ENCODE results near the gene OSTC. TPM values are rescaled to one million over a fixed set of nuclear protein-coding genes. Genes with fewer than 3 reads are reported as not detected.

OSTC gene
- polyA plus RNA-seq, 10 donors, result 160 to 213 (median 183) TPM

DNA sequence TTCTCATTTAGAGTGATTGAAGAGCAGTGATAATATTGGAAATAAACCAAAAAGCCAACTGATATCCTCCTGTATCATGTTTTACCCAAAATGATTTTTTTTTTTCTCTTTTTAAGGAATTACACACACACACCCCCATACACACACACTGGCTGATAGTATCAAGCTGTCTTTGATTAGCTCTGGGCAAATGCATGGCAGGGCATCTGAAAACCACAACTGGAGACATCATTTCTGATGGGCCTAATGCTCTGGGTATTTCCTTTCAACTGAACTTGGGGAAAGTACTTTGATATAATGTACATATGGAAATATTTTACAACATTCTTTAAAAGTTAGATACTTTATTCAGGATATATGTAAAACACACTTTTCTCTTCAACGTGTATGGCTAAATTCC lies 14.2 kb upstream of the OSTC start:
- no peak for DNase-seq

DNA sequence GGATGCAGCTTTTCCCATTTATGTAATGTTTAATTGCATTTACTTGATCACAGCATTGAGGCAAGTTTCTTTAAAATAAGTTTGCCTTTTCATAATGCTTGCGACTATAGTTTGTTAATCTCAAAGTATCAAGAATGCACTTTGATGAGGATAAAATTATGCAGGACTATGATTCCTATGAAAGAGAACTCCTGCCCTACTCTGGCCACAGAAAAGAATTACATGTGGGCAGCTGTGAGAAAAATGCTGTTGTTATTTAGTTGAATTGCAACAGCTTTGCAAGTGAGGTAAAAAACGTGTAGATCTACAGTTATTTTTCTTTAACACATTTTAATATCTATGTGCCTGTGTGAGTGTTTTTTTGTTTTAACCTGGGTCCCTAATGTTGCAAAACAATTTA lies 12.5 kb upstream of the OSTC start:
- no peak for DNase-seq

DNA sequence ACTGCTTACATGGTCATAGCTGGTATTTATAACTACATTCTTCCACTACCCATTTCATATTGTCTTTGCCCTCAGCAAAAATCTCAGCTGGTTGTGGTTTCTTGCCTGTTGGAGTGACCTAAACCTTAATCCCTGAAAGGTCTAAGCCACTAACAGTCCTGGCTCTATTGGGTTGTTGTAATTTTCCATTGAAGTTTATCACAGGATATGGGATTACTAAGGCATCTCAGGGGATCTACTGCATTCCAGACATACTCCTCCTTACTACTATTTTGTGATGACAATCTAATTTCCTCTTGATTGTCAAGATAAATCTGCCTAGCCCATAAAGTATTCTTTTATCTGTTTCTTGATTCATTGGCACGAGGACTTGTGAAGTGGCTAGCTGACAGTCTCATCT lies 6.2 kb upstream of the OSTC start:
- DNase-seq, result no peak

DNA sequence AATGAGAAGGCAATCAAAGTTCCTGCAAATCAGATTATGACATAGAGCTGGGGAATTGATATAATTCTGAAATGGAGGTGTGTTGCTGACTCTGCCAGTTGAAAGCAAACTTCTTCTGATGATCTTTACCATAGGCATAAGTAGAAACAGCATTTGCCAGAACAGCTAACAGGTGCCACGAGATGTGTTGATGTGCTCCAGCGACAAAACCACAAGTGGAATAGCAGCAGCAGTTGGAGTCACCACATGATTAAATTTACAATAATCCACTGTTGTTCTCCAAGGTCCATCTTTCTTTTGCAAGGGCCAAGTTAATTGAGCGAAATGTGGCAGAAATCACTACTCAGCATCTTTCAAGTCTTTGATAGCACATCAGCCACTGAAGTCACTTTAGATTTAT lies 3.7 kb upstream of the OSTC start:
- DNase-seq, result no peak

DNA sequence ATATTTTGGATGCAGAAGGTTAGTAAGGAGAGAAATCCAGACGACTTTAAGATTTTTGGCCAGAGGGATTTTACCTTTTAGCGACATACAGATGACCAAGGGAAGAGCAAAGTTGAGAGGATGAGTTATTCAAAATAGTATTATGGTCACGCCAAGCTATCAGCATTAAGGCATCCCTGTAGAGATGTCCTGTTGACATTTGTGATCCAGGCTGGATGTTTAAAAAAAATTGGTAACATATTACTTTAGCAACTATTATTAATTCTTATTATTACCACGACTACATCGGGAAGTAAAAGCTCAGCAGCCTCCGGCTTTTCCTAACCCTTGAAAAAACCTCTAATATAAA lies 562 bp upstream of the OSTC start:
- DNase-seq, result no peak

DNA sequence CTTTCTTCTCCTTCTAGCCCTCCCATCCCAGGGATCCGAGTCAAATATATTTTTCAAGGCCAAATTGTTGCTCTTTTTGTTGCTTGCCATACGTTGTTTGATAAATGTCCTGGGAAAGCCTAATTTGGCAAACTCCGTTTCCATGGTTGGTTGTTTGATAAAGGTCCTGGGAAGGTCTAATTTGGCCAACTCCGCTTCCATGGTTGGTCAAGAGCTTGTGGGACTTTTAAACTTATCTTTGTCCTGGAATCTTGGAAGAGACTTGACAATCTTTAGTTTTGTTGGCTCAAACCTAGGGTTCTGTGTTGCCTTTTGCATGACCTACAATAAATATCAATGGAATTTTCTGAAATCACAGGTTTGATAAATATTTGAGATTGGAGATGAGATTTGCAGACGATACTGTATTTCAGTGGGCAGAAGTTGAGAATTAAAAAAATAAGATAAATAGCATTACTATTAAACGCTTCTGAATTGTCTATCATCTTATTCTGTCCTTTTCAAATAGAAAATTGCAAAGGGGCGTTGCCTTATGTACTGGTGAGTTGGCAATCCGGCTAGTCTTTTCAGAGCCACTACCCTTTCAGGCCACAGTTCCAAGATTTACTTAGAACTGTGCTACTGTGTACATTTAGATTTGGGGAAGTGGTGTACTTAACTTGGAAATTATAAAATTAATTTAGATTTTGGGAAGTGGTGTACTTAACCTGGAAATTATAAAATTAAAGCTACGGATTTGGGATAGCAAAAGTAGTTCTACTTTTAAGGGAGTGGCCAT lies 804 bp downstream of the OSTC start:
- DNase-seq, result peak in 1 of 3 donors; percentile 36

DNA sequence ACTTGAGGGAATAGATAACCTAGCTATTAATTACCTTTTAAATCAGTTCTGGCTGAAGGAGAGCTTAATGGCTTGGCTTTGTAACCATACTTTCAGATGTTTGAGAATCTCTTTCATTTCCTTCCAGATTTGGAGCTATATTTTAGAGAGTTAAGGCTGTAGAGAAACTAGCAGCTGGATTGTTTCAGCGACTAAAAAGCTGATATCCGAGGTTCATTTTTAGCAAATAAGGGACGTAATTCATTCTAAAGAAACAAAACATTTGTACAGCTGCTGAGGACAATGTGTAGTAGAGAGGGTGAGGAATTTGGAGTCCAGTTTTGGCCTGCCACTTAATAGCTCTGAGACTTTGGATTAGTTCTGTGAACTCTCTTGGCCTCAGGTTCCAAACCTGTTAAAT lies 12.2 kb downstream of the OSTC start:
- no peak for DNase-seq

DNA sequence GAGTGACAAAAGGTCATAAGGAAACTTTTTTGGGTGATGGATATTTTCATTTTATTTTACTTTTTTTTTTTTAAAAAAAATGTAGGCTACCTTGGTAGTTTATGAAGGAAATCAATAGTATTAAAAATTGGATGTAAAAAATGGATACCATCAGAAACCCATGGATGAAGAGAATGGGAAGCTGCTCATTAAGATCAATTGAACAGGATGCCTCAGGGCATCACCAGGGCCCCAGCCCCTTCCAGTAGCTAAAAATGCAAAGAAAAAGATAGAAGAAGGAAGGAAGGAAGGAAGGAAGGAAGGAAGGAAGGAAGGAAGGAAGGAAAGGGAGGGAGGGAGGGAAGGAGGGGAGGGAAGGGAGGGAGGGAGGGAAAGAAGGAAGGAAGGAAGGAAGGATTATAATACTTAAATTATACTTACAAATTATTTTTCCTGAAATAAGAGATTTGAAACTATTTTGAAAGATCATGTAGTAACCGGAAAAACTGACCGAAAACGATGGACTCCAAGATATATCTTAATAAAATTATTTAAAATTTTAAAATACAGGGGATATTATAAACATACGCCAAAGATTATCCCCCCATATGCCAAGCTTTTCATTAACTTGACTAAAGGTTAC lies 24.1 kb downstream of the OSTC start:
- DNase-seq, result no peak

DNA sequence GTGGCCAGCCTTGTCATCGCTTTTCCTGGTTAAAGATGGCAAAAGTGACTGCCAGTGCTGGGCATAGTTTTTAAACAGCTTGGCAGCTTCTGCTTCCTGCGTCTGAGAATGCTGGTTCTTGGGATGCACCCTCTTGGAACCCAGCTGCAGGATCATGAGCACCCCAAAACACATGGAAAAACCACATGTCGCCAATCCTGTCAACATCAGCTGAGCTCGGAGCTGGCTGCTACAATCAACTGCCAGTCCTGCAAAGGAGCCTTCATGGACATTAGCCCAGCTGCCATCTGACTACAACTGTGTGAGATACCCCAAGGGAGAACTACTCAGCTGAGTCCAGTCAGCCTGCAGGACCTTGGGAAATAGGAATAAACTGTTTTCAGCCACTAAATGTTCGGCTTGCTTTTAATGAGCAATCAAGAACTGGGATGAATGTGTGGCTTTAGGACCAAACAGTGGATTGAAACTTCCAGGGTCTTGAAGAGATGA lies 31.0 kb downstream of the OSTC start:
- no peak for DNase-seq

DNA sequence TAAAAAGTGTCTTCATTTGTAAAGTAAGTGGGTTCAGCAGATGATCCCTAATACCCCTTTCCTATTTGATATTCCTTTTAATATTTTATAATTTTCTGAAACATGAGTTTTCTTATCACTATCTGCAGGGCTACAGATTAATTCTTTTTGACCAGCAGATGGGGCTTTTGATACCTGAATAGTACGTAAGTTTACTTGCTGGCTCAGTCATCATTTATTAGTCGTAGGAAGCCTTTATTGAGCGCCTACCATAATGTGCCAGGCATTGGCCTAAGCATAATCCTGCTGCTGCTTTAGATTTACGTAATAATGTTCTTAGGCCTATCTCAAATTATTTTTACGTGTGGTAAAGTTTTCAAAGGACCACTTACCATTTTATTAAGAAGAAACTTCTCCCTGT lies 33.1 kb downstream of the OSTC start:
- peak in 1 of 3 donors; percentile 22 for DNase-seq

DNA sequence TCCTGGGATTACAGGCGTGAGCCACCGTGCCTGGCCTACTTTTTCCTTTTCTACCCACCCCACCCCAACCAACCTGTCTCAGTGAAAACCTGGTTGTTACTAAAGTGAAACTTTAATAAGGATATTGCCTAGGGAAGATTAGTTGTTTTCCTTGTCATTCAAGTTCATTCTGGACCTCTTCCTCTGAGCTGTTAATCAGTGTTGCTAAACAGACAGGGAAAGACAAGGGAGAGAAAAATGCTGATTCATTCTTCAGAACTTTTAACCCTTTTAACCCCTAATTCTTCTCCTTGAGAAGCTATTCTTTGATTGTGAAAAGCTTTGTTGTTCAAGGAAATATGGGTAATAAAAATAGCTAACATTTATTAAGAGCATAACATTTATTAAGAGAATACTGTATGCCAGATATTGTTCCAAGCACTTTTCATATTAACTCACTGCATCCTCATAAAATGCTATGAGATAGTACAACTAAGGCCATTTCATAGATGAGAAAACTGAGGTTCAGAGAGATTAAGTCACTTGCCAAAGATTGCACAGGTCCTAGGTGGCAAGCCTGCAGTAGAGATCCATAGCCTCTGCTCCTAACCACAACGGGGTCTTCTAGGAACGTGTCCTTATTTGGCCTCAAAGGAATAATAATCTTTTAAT lies 34.8 kb downstream of the OSTC start:
- DNase-seq, result no peak

DNA sequence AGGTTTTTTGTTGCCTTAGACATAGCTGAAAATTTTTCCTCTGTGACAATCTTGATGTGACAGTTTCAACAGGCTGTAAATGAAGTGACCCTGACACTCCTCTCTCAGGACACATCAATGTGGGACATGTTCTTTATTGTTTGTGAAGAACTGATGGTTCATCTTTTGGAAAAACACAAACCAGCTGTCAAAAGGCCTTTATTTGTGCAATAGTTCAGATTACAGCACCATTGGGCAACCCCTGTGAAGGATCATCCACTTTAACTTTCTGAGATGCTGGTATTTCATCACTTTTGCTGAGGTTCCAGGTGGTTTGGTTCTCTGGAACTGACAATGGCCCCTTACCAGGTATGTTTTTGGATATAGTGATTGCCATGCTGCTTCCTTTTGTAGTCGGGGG lies 40.3 kb downstream of the OSTC start:
- DNase-seq, result no peak

DNA sequence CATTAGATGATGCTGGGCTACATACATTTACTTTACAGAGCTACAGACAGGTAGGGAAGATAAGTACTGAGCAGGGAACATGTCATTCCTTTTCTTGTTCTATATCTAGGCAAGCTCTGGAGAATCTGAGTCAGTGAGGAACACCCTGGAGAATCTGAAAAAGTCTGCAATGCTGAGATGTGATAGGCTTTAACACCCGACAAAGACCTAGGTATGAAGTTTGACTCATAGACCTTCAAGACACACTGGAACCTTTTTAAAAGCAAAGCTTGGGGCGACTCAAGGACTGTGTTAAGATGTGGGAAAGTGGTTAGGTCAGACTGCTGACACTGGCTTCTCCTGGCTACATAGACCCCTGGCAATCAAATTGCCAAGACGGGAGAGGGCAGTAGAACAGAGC lies 42.8 kb downstream of the OSTC start:
- no peak for DNase-seq

DNA sequence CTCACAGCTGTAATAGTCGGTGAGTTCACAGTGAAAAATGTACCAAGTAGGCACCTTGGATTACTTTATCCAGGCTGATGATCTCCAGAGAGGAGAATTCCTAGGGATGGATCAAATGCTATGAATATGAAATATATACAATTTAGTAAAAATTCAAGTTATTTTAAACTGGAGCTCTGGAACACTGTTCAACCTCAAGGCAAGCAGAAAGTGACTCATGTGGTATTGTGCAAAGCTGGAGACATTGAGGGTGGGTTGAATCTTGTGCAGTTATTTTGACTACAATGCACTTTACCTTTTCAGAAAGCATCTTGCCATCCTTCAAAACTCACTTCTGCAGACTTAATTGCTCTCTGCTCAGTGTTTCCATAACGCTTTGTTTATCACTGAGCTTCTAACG lies 43.4 kb downstream of the OSTC start:
- no peak for DNase-seq

DNA sequence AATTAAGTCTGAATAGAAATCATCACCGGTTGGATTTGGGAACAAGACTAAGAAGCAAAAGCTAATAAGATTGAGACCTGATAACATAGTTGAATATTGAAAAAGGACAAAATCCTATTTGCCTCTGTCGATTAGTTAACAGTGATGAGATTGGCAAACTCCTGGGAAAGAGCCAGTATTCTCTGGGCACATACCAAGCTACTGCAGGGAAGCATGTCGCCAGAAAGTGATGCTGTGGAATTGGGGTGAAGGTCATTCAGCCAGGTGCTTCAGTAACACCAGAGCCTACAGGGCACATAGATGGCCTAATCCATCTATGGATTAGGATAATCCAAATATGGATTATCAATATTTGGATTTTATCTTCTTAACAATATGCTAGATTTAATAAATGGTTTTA lies 44.0 kb downstream of the OSTC start:
- DNase-seq, result no peak

DNA sequence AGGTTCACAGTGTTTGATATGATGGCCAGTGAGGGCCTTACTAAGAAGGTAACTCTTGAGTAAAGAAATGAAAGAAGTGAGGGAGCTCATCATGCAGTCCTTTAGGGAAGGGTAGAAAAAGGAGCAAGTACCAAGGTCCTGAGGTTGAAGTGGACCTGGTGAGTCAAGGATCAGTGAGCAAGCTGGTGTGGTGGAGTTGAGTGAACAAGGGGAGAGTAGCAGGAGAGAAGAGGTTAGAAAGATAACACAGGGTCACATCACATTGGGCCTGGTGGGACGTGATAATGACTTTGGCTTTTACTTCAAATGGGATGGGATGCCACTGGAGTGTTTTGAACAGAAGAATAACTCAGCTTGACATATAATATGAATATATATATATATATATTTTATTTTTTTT lies 44.7 kb downstream of the OSTC start:
- no peak for DNase-seq

DNA sequence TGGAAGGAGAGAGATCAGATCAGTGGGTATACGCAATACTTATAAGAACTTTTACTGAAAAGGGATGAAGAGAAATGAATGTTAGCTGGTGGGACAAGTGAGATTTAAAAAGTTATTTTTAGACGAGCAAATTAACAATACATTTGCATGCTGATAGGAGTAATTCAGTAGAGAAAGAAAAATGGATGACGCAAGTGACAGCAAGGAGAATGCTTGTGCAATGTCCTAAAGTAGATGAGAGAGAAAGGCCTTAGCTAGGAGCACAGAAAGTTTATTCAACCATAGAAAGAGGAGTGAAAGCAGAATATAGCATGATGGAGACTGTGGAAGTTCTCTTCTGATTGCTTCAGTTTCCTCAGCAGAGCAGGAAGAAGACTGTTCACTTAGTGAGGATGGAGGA lies 45.8 kb downstream of the OSTC start:
- DNase-seq, result no peak

DNA sequence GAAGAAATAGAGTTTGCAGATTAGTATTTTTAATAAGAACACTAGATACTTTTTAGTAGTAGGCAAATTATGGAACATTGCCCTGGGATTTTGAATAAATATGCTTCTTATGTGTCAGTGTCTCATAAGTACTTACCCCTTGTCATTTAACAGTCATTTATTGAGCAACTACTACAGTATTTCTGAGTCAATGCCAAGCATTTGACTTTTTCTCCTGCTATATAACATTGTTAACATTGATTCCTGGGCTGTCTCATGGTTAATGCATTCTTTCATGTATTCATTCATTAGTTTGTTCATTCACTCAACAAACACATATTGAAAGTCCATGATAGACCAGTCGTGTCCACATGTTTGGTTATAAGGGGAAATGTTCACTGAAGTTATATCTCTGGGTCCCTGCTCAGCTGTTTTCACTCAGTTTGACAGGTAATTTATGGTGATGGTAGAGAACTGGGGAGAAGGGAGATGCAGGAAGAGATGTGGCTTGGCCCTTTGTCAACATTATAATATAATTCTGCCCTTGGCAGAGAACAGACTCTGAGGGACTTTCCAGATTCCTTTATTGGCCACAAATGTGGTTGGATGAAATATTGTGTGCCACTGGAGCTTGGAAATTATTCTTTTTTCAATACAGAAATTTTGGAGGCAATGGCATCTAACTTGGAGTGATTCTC lies 49.8 kb downstream of the OSTC start:
- DNase-seq, result peak in 1 of 3 donors; percentile 33

DNA sequence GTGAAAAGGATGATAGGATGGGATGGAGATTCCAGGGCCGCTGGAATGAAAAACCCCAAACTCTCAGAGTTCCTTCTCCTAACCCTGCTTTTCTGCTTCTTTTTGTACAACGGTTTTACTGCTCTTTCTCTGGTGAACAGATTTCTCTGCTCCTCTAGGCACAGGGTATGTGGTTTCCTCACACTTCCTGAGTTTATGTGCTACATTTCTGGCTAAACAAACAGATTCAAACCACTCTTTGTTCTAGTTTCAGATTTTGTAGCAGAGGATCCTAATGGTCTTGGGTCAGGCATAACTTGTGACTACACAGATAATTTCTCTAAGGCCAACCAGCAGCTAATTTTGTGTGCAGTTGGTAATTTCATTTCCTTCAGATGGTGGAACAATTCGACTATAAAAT lies 52.6 kb downstream of the OSTC start:
- no peak for DNase-seq

DNA sequence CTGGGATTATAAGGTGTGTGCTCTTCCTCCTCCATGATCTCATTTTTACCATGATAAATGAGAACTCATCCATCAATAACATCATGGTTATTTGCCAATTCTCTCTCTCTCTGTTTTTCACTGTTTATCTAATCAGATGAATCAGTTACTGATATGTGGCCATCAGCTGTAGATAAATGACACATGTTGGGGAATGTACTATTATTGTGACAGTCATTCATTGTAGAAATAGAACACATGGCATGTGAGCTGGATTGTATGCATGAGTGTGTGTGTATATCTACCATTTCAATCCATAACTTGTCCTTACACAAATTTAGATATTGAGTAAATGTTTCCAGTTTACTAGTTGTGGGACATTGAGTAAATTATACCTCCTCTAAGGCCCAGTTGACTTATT lies 53.0 kb downstream of the OSTC start:
- no peak for DNase-seq

DNA sequence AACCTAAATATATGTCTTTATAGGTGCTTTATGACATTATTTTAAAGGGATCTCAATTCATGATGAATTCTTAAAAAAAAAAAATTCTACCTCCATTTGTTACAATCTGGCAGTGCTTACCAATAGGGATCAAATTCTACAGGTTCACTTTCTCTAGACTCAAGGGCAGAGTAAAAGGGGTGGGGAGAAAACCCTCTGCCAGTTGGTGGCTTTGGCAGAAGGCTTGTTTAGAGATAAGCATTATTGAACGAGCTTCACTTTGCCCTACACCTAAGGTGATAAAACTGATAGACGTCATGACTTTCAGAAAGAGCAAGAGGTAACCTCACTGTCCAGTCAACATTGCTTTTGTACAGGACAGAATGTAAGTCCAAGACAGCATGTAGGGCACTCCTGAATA lies 53.6 kb downstream of the OSTC start:
- DNase-seq, result no peak

DNA sequence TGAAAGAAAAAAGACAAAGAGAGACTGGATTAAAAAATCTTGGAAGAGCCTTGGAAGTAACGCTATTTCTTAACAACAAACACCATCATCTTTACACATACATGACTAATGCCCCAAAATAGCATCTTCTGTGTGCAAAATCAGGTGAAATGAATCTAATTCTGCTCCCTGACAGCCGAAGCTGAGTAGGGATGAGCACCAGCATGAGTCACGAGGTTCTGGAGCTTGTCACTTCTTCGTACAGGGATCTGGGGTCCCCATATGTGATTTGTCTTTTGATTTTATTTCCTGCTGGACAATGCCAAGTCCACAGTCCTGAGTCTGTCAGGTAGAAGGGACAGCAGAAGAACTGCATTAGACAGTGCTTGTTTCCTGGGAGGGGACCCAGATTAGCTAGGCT lies 55.9 kb downstream of the OSTC start:
- DNase-seq, result no peak

DNA sequence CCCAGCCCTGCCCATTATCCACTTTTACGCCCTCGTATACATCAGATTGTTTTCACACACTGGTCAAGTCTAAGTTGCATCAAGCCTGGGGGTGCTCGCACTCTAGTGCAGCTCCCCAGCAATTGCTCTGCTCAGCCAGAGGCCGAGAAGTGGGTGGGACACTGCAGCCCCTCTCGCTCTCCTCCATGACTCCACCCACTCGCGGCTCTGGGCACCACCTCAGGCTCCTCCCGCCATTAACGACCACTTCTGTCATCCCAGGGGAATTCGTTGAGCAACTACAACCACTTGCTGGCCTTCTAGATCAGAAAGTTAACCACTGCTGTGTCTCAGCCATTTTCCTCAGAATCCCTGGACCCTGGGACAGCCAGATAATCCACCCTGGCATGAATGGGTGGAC lies 58.8 kb downstream of the OSTC start:
- no peak for DNase-seq

Measured in muscle of back (tissue), 11 donors.